ENCODE data around the gene DCAF17.

Gene DCAF17

DNA sequence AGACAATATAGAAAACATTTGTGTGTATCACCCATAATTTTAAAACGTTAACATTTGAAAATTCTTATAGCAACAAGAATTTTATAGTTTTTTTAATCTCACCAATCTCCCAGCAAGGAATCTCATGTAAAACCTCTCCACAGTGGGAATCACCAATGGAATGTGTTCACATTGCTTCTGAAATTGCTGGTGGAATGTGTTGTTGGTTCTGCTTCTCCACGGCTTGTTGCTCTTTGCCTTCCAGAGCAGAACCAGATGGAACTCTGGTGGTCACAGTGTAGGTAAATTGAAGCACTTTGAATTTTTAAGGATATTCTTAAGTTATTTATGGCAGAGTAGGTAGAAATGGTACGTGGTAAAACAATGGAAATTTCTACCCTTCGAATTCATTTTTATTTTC, 35.1 kb downstream of the DCAF17 start:
- no peak overlapping the region for H2AFZ ChIP-seq (ENCODE audit: low read length)
- H3F3A ChIP-seq (ENCODE audit: insufficient read depth, low read length) = no peaks in the 10 kb centered on the region
- TF ChIP-seq EZH2 (IDR thresholded peaks at IDR 0.05; ENCODE audit: borderline replicate concordance, low read length) (no peak), CTCF (IDR thresholded peaks at IDR 0.05; ENCODE audit: low read length) (no peak)
- H4K20me1 ChIP-seq (ENCODE audit: insufficient read depth, low read length) = no peaks in the 10 kb centered on the region
- no peaks in the 10 kb centered on the region for H3K9me2 ChIP-seq (ENCODE audit: low read depth, low read length)
- no peaks in the 10 kb centered on the region for H3K9me3 ChIP-seq (ENCODE audit: low read length)
- peaks cover 43% of the 10 kb centered on the region for H3K36me3 ChIP-seq (ENCODE audit: insufficient read depth, low read length)
- no peak overlapping the region for H3K4me3 ChIP-seq (ENCODE audit: low read depth, low read length, poor library complexity, severe bottlenecking)
- no peaks in the 10 kb centered on the region for H3K27me3 ChIP-seq (ENCODE audit: insufficient read depth, low read length)
- H3K4me2 ChIP-seq (ENCODE audit: low read length) = no peak overlapping the region
- no peak overlapping the region for H3K27ac ChIP-seq (ENCODE audit: low read depth, low read length, poor library complexity, severe bottlenecking)
- no peaks in the 10 kb centered on the region for H3K79me2 ChIP-seq (ENCODE audit: insufficient read depth, low read length)
- H3K9ac ChIP-seq (ENCODE audit: low read length) = no peak overlapping the region
- no peaks in the 10 kb centered on the region for H3K4me1 ChIP-seq (ENCODE audit: insufficient read depth, low read length, severe bottlenecking)

GRCh38 chr2:171470129-171470528, 36.1 kb downstream of the DCAF17 start:
- no peaks in the 10 kb centered on the region for H3F3A ChIP-seq (ENCODE audit: insufficient read depth, low read length)
- no peaks in the 10 kb centered on the region for H3K4me1 ChIP-seq (ENCODE audit: insufficient read depth, low read length, severe bottlenecking)
- H3K36me3 ChIP-seq (ENCODE audit: insufficient read depth, low read length) = peaks cover 52% of the 10 kb centered on the region
- no peaks in the 10 kb centered on the region for H3K27me3 ChIP-seq (ENCODE audit: insufficient read depth, low read length)
- no peak overlapping the region for H3K4me3 ChIP-seq (ENCODE audit: low read depth, low read length, poor library complexity, severe bottlenecking)
- no peak overlapping the region for H2AFZ ChIP-seq (ENCODE audit: low read length)
- H3K9me2 ChIP-seq (ENCODE audit: low read depth, low read length) = no peaks in the 10 kb centered on the region
- H3K9ac ChIP-seq (ENCODE audit: low read length) = no peak overlapping the region
- TF ChIP-seq EZH2 (IDR thresholded peaks at IDR 0.05; ENCODE audit: borderline replicate concordance, low read length) (no peak), CTCF (IDR thresholded peaks at IDR 0.05; ENCODE audit: low read length) (no peak)
- H3K9me3 ChIP-seq (ENCODE audit: low read length) = no peaks in the 10 kb centered on the region
- H3K4me2 ChIP-seq (ENCODE audit: low read length) = no peak overlapping the region
- H3K79me2 ChIP-seq (ENCODE audit: insufficient read depth, low read length) = no peaks in the 10 kb centered on the region
- H3K27ac ChIP-seq (ENCODE audit: low read depth, low read length, poor library complexity, severe bottlenecking) = no peak overlapping the region
- no peaks in the 10 kb centered on the region for H4K20me1 ChIP-seq (ENCODE audit: insufficient read depth, low read length)

GRCh38 chr2:171475979-171476378, 42.0 kb downstream of the DCAF17 start:
- H3F3A ChIP-seq (ENCODE audit: insufficient read depth, low read length) = no peaks in the 10 kb centered on the region
- H3K4me2 ChIP-seq (ENCODE audit: low read length) = no peak overlapping the region
- H2AFZ ChIP-seq (ENCODE audit: low read length) = no peak overlapping the region
- no peak overlapping the region for H3K4me3 ChIP-seq (ENCODE audit: low read depth, low read length, poor library complexity, severe bottlenecking)
- no peak overlapping the region for H3K9ac ChIP-seq (ENCODE audit: low read length)
- H3K9me2 ChIP-seq (ENCODE audit: low read depth, low read length) = no peaks in the 10 kb centered on the region
- no peaks in the 10 kb centered on the region for H3K9me3 ChIP-seq (ENCODE audit: low read length)
- no peaks in the 10 kb centered on the region for H3K27me3 ChIP-seq (ENCODE audit: insufficient read depth, low read length)
- H3K36me3 ChIP-seq (ENCODE audit: insufficient read depth, low read length) = peaks cover 50% of the 10 kb centered on the region
- no peak for TF ChIP-seq CTCF (IDR thresholded peaks at IDR 0.05; ENCODE audit: low read length)
- TF ChIP-seq EZH2 (IDR thresholded peaks at IDR 0.05; ENCODE audit: borderline replicate concordance, low read length) = no peak
- H3K79me2 ChIP-seq (ENCODE audit: insufficient read depth, low read length) = no peaks in the 10 kb centered on the region
- no peak overlapping the region for H3K27ac ChIP-seq (ENCODE audit: low read depth, low read length, poor library complexity, severe bottlenecking)
- H3K4me1 ChIP-seq (ENCODE audit: insufficient read depth, low read length, severe bottlenecking) = no peaks in the 10 kb centered on the region
- H4K20me1 ChIP-seq (ENCODE audit: insufficient read depth, low read length) = no peaks in the 10 kb centered on the region

Data from OCI-LY1 (cell line).